Kidney (tissue), 14 donors: ENCODE results near the gene VWA8. TPM values are rescaled to one million over a fixed set of nuclear protein-coding genes. Genes with fewer than 3 reads are reported as not detected.
"Not testable (repeated sequence)": the region's sequence is repeated elsewhere in the genome, so short reads cannot be mapped to it uniquely, and the experiment has no call there.

Experiments used
- DNase-seq, 5 donors: peaks; one replicate each; pipeline ENCODE4 v3.0.0-alpha.2; 2013 to 2020
- FAIRE-seq: peaks from 2 replicates; lab custom pipeline; 2012; peaks lifted over from hg19 to GRCh38; lab: Jason Lieb, UNC
- H3K27ac ChIP-seq, 2 donors: one replicate each; pipeline ENCODE4 v1.7.0; 2013; ENCODE audit warnings: low read depth in 2 of 2, low read length in 2 of 2, inconsistent platforms in 1 of 2
- H3K27me3 ChIP-seq: one replicate; pipeline ENCODE4 v1.7.1; 2013; ENCODE audit warnings: low read length, inconsistent platforms; ENCODE audit not compliant: control insufficient read depth, insufficient read depth
- H3K36me3 ChIP-seq, 3 donors: one replicate each; pipeline versions ENCODE4 v1.7.0 to v1.7.1; 2013; ENCODE audit warnings: low read length in 3 of 3, control low read depth in 1 of 3, inconsistent platforms in 1 of 3; ENCODE audit not compliant: insufficient read depth in 3 of 3, control insufficient read depth in 2 of 3
- H3K4me1 ChIP-seq, 3 donors: one replicate each; pipeline versions ENCODE4 v1.7.0 to v1.7.1; 2013; ENCODE audit warnings: low read length in 3 of 3, inconsistent platforms in 1 of 3, low read depth in 1 of 3; ENCODE audit not compliant: control insufficient read depth in 2 of 3, insufficient read depth in 2 of 3
- H3K4me3 ChIP-seq, 3 donors: one replicate each; pipeline versions ENCODE4 v1.7.0 to v1.8.1; 2013; ENCODE audit warnings: low read length in 3 of 3, control low read depth in 1 of 3, inconsistent platforms in 1 of 3
- H3K9ac ChIP-seq, 3 donors: one replicate each; pipeline versions ENCODE4 v1.7.0 to v1.7.1; 2013; ENCODE audit warnings: low read length in 3 of 3, control low read depth in 1 of 3, inconsistent platforms in 1 of 3
- H3K9me3 ChIP-seq, 3 donors: one replicate each; pipeline versions ENCODE4 v1.7.0 to v1.7.1; 2013; ENCODE audit warnings: low read length in 3 of 3, control low read depth in 1 of 3, inconsistent platforms in 1 of 3; ENCODE audit not compliant: control insufficient read depth in 2 of 3, insufficient read depth in 1 of 3
- CTCF ChIP-seq: IDR thresholded peaks from 3 replicates; pipeline ENCODE4 v1.5.1; 2012; ENCODE audit warnings: mild to moderate bottlenecking, moderate library complexity, borderline replicate concordance; ENCODE audit not compliant: insufficient read depth; ENCODE audit errors: extremely low read depth
- intact Hi-C: fragments of 100-400 bp; cut with DNase I; formaldehyde crosslinking; loops from one replicate; pipeline ENCODE4 v1.11.1; 2022
- polyA plus RNA-seq: library from polyadenylated mRNA; stranded (reverse); fragments of 350-450 nt; fragmentation: Illumina TruSeq; extraction: RNeasy Lipid Tissue Mini Kit (QIAGEN cat#74804); gene quantifications from one replicate; pipeline ENCODE4 v1.2.3, GENCODE V29; 2014; ENCODE audit warnings: low read depth, low replicate concordance; ENCODE audit not compliant: insufficient read depth
- total RNA-seq: library from RNA; stranded (reverse); fragmentation: NEBNext Ultra II Directional; extraction: Animal tissue kit (Norgen Biotek cat#: 25700); gene quantifications from one replicate; pipeline ENCODE4 v1.2.1, GENCODE V29; 2021
- donor health status: control.
- donor health status: control.
- donor health status: control.
- donor health status: control.
- donor health status: control.
- donor health status: DM: yes; HTN: yes; CAD: no.
- donor health status: Normal renal cell carcinoma (clear cell type).

VWA8 gene
- total and polyA plus RNA-seq, 2 donors from 2014 or later: 6.4 to 21.3 TPM

GRCh38 chr13:41811588-41812021, 149.3 kb downstream of the VWA8 start:
- intact Hi-C loops: no loop called here
- Histone ChIP-seq H3K9ac (peak overlapping the region in 1 of 3 donors; percentile 62), H3K4me3 (peak overlapping the region in 2 of 3 donors; percentile 40 to 52), H3K4me1 (peaks cover 0 to 4% (median 0%) of the 10 kb centered on the region in 3 donors), H3K27ac (peak overlapping the region; percentile 54 to 72), H3K36me3 (peaks cover 4 to 8% (median 4%) of the 10 kb centered on the region in 3 donors), H3K9me3 (no peaks in the 10 kb centered on the region), H3K27me3 (no peaks in the 10 kb centered on the region)
- FAIRE-seq (no peak), DNase-seq (no peak)
- no peak for TF ChIP-seq CTCF

- no peak for TF ChIP-seq CTCF
- H3K4me1 ChIP-seq: peaks cover 0 to 4% (median 0%) of the 10 kb centered on the region in 3 donors
- H3K9me3 ChIP-seq: no peaks in the 10 kb centered on the region
- no peak for FAIRE-seq
- intact Hi-C loops: no loop called here
- no peak overlapping the region for H3K4me3 ChIP-seq
- no peak overlapping the region for H3K27ac ChIP-seq
- peaks cover 3 to 5% (median 4%) of the 10 kb centered on the region in 3 donors for H3K36me3 ChIP-seq
- no peak overlapping the region for H3K9ac ChIP-seq
- H3K27me3 ChIP-seq: no peaks in the 10 kb centered on the region
- DNase-seq: no peak
Observed at GRCh38 chr13:41809962-41810361, 150.9 kb downstream of the VWA8 start.

GRCh38 chr13:41803445-41803735, 157.5 kb downstream of the VWA8 start:
- DNase-seq, H3K4me3 ChIP-seq, H3K4me1 ChIP-seq, H3K27me3 ChIP-seq, FAIRE-seq, H3K36me3 ChIP-seq, H3K9ac ChIP-seq, H3K27ac ChIP-seq, H3K9me3 ChIP-seq, intact Hi-C loops: not testable (repeated sequence)

GRCh38 chr13:41802684-41803444, 158.0 kb downstream of the VWA8 start:
- no peaks in the 10 kb centered on the region for H3K9me3 ChIP-seq
- FAIRE-seq (no peak), DNase-seq (no peak)
- H3K36me3 ChIP-seq: peaks cover 3 to 5% (median 4%) of the 10 kb centered on the region in 3 donors
- H3K27ac ChIP-seq: no peak overlapping the region
- intact Hi-C loops: no loop called here
- no peaks in the 10 kb centered on the region for H3K27me3 ChIP-seq
- H3K9ac ChIP-seq: no peak overlapping the region
- H3K4me3 ChIP-seq: no peak overlapping the region
- no peaks in the 10 kb centered on the region for H3K4me1 ChIP-seq
- no peak for TF ChIP-seq CTCF
